WTC11 (cell line): ENCODE measurements around the gene MAML2. TPM values are rescaled to one million over a fixed set of nuclear protein-coding genes. Genes with fewer than 3 reads are reported as not detected.

Experiments used
- ATF1 ChIP-seq: sonication (generic); formaldehyde crosslinking; IDR thresholded peaks from 2 replicates; pipeline ENCODE4 v1.8.1; 2023; ENCODE audit warnings: mild to moderate bottlenecking, moderate library complexity, missing genetic modification reagents
- CBFB ChIP-seq: sonication (generic); formaldehyde crosslinking; IDR thresholded peaks from 2 replicates; pipeline ENCODE4 v1.8.1; 2022; ENCODE audit warnings: mild to moderate bottlenecking, low read depth, missing genetic modification reagents
- FOXK1 ChIP-seq: sonication (generic); formaldehyde crosslinking; IDR thresholded peaks from 2 replicates; pipeline ENCODE4 v1.8.0; 2022; ENCODE audit warnings: mild to moderate bottlenecking, moderate library complexity, missing genetic modification reagents
- KAT7 ChIP-seq: sonication (generic); formaldehyde crosslinking; IDR thresholded peaks from 2 replicates; pipeline ENCODE4 v1.8.1; 2023; ENCODE audit warnings: missing genetic modification reagents, mild to moderate bottlenecking, borderline replicate concordance
- MXD4 ChIP-seq: fragments of 250-450 bp; sonication (Bioruptor Pico); IDR thresholded peaks from 2 replicates; pipeline ENCODE4 v1.8.0; 2021; ENCODE audit warnings: mild to moderate bottlenecking, moderate library complexity, borderline replicate concordance
- NFATC4 ChIP-seq: fragments of 250-450 bp; sonication (Bioruptor Pico); IDR thresholded peaks from 2 replicates; pipeline ENCODE4 v1.9.0; 2021; ENCODE audit warnings: mild to moderate bottlenecking
- NR3C1 ChIP-seq: sonication (generic); formaldehyde crosslinking; conservative IDR thresholded peaks from 2 replicates; pipeline ENCODE4 v1.8.1; 2023; ENCODE audit warnings: low read depth, mild to moderate bottlenecking, missing genetic modification reagents
- OVOL2 ChIP-seq: fragments of 250-450 bp; sonication (Bioruptor Pico); IDR thresholded peaks from 2 replicates; pipeline ENCODE4 v1.9.0; 2021; ENCODE audit warnings: mild to moderate bottlenecking, borderline replicate concordance
- TP53 ChIP-seq: sonication (generic); formaldehyde crosslinking; IDR thresholded peaks from 2 replicates; pipeline ENCODE4 v1.8.1; 2023; ENCODE audit warnings: mild to moderate bottlenecking, missing genetic modification reagents
- ZBTB21 ChIP-seq: sonication (generic); formaldehyde crosslinking; IDR thresholded peaks from 2 replicates; pipeline ENCODE4 v1.8.1; 2023; ENCODE audit warnings: mild to moderate bottlenecking, missing genetic modification reagents, borderline replicate concordance
- ZNF121 ChIP-seq: sonication (generic); formaldehyde crosslinking; IDR thresholded peaks from 2 replicates; pipeline ENCODE4 v1.8.0; 2023; ENCODE audit warnings: missing genetic modification reagents
- ZNF219 ChIP-seq: sonication (generic); formaldehyde crosslinking; IDR thresholded peaks from 2 replicates; pipeline ENCODE4 v1.8.0; 2023; ENCODE audit warnings: missing genetic modification reagents, mild to moderate bottlenecking, borderline replicate concordance
- ZNF232 ChIP-seq: sonication (generic); formaldehyde crosslinking; IDR thresholded peaks from 2 replicates; pipeline ENCODE4 v1.8.0; 2022; ENCODE audit warnings: mild to moderate bottlenecking, missing genetic modification reagents
- total RNA-seq: library from RNA; stranded (reverse); gene quantifications from 3 replicates; pipeline ENCODE4 v1.2.3, GENCODE V29; 2021
- TF ChIP-seq, protein P1 (sequence below): sonication (generic); formaldehyde crosslinking; IDR thresholded peaks from 2 replicates; pipeline ENCODE4 v1.8.0; 2023; ENCODE audit warnings: missing genetic modification reagents, mild to moderate bottlenecking, borderline replicate concordance
- TF ChIP-seq, protein P2 (sequence below): fragments of 250-450 bp; sonication (Bioruptor Pico); conservative IDR thresholded peaks from 2 replicates; pipeline ENCODE4 v1.9.0; 2021; ENCODE audit warnings: mild to moderate bottlenecking
- TF ChIP-seq, protein P3 (sequence below): sonication (generic); formaldehyde crosslinking; IDR thresholded peaks from 2 replicates; pipeline ENCODE4 v1.8.0; 2023; ENCODE audit warnings: missing genetic modification reagents
- TF ChIP-seq, protein P4 (sequence below): sonication (generic); formaldehyde crosslinking; IDR thresholded peaks from 2 replicates; pipeline ENCODE4 v1.8.1; 2023; ENCODE audit warnings: mild to moderate bottlenecking, missing genetic modification reagents, moderate library complexity
- TF ChIP-seq, protein P5 (sequence below): sonication (generic); formaldehyde crosslinking; IDR thresholded peaks from 2 replicates; pipeline ENCODE4 v1.8.0; 2022; ENCODE audit warnings: mild to moderate bottlenecking, missing genetic modification reagents

MAML2 gene
- total RNA-seq, 1 experiment from 2014 or later = 8.1 TPM

DNA sequence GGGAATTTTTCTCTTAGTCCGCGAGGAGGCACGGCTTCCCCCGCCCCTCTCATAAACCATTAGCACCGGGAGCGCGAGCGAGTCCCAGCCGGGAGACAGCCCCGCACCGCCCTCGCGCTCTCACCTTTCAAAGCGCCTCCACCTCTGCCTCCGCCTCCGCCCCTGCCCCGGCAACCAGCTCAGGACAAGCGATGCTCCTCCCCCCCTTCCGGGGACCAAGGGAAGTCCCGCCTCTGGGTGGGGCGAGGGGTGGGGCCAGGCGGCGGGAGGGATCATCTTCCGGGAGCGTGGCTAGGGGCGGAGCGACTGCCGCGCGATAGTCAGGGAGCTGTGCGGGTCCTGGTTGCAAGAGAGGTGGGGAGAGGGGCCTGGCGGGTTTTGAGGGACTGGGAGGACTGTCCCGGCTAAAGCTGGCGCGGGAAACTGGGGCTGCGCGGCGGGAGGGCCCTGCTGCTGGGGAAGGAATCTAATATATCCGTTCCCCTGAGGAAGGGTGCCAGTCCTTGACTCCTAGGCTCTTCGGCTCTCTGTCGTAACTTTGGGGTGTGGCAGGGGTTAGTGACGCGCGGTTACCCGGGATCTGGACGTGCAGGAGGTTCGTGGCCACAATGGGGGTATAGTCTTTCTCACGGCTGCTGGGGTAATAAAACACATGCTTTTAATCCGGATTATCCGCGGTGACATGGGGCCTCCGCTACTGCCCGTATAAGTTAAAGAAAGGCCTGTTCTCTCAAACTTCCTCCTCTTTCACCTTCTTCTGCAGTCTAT, 46.9 kb upstream of the MAML2 start, which contains the start of the genes CCDC82 and JRKL (continued):
- TF ChIP-seq, protein P1, sequence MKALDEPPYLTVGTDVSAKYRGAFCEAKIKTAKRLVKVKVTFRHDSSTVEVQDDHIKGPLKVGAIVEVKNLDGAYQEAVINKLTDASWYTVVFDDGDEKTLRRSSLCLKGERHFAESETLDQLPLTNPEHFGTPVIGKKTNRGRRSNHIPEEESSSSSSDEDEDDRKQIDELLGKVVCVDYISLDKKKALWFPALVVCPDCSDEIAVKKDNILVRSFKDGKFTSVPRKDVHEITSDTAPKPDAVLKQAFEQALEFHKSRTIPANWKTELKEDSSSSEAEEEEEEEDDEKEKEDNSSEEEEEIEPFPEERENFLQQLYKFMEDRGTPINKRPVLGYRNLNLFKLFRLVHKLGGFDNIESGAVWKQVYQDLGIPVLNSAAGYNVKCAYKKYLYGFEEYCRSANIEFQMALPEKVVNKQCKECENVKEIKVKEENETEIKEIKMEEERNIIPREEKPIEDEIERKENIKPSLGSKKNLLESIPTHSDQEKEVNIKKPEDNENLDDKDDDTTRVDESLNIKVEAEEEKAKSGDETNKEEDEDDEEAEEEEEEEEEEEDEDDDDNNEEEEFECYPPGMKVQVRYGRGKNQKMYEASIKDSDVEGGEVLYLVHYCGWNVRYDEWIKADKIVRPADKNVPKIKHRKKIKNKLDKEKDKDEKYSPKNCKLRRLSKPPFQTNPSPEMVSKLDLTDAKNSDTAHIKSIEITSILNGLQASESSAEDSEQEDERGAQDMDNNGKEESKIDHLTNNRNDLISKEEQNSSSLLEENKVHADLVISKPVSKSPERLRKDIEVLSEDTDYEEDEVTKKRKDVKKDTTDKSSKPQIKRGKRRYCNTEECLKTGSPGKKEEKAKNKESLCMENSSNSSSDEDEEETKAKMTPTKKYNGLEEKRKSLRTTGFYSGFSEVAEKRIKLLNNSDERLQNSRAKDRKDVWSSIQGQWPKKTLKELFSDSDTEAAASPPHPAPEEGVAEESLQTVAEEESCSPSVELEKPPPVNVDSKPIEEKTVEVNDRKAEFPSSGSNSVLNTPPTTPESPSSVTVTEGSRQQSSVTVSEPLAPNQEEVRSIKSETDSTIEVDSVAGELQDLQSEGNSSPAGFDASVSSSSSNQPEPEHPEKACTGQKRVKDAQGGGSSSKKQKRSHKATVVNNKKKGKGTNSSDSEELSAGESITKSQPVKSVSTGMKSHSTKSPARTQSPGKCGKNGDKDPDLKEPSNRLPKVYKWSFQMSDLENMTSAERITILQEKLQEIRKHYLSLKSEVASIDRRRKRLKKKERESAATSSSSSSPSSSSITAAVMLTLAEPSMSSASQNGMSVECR (CRISPR knock-in tag) = peak; percentile 19; the same call in 1 of the 2 replicates
- TF ChIP-seq ATF1 (CRISPR knock-in tag) (no peak), CBFB (CRISPR knock-in tag) (no peak), ZNF219 (CRISPR knock-in tag) (no peak), OVOL2 (CRISPR knock-in tag) (no peak), TP53 (CRISPR knock-in tag) (no peak), KAT7 (CRISPR knock-in tag) (no peak), MXD4 (no peak), NR3C1 (CRISPR knock-in tag) (no peak), ZNF232 (CRISPR knock-in tag) (peak; percentile 79; the same call in 1 of the 2 replicates), NFATC4 (CRISPR knock-in tag) (no peak), ZNF121 (CRISPR knock-in tag) (peak; percentile 45; the same call in 1 of the 2 replicates), FOXK1 (CRISPR knock-in tag) (peak; percentile 37), ZBTB21 (CRISPR knock-in tag) (no peak)
- TF ChIP-seq, protein P2, sequence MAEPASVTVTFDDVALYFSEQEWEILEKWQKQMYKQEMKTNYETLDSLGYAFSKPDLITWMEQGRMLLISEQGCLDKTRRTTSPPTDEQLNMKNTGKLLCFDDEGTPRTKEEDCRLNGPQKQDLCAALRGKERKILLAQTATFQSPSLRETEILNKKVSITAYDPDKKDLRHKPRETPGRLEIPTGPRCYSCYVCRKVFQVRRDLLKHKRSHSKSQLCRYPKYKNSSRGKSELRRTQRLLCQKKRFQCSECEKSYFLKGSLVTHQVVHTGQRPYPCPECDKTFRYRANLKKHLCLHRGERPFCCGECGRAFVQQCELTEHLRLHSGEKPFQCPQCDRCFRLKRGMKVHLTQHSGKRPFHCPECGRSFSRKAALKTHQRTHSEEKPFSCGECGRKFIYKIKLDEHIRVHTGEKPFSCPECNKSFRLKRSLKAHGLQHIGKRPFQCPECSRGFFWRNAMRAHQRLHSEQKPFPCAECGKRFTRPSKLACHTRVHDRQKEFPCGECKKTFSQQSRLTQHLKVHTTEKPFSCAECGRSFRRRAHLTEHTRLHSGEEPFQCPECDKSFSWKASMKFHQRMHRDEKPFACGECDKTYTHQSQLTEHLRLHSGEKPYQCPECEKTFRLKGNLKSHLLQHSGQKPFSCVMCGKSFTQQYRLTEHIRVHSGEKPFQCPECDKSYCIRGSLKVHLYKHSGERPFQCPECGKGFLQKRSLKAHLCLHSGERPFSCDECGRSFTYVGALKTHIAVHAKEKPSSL = no peak
- TF ChIP-seq, protein P3, sequence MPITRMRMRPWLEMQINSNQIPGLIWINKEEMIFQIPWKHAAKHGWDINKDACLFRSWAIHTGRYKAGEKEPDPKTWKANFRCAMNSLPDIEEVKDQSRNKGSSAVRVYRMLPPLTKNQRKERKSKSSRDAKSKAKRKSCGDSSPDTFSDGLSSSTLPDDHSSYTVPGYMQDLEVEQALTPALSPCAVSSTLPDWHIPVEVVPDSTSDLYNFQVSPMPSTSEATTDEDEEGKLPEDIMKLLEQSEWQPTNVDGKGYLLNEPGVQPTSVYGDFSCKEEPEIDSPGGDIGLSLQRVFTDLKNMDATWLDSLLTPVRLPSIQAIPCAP (CRISPR knock-in tag) = no peak
- TF ChIP-seq, protein P4, sequence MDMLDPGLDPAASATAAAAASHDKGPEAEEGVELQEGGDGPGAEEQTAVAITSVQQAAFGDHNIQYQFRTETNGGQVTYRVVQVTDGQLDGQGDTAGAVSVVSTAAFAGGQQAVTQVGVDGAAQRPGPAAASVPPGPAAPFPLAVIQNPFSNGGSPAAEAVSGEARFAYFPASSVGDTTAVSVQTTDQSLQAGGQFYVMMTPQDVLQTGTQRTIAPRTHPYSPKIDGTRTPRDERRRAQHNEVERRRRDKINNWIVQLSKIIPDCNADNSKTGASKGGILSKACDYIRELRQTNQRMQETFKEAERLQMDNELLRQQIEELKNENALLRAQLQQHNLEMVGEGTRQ (CRISPR knock-in tag) = no peak
- TF ChIP-seq, protein P5, sequence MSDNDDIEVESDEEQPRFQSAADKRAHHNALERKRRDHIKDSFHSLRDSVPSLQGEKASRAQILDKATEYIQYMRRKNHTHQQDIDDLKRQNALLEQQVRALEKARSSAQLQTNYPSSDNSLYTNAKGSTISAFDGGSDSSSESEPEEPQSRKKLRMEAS (CRISPR knock-in tag) = peak; percentile 70
